Chondrocyte (in vitro differentiated cells): ENCODE data around the gene SPA17. TPM values are rescaled to one million over a fixed set of nuclear protein-coding genes. Genes with fewer than 3 reads are reported as not detected.

ENCODE experiments used
- DNase-seq: peaks from one replicate; pipeline ENCODE4 v3.0.0; 2021; ENCODE audit warnings: mixed read lengths, low spot score
- H3K27ac Mint-ChIP-seq: one replicate; pipeline ENCODE4 v1.8.0; 2021; ENCODE audit warnings: mild to moderate bottlenecking, moderate library complexity, mixed read lengths; ENCODE audit not compliant: unreplicated experiment
- H3K27me3 Mint-ChIP-seq: 2 replicates; pipeline ENCODE4 v1.8.0; 2021; ENCODE audit warnings: low read depth, mixed read lengths
- H3K36me3 Mint-ChIP-seq: 2 replicates; pipeline ENCODE4 v1.8.0; 2021; ENCODE audit warnings: low read depth, mixed read lengths
- H3K4me1 Mint-ChIP-seq: 2 replicates; pipeline ENCODE4 v1.8.0; 2021; ENCODE audit warnings: low read depth, mild to moderate bottlenecking, mixed read lengths
- H3K4me3 Mint-ChIP-seq: one replicate; pipeline ENCODE4 v1.8.0; 2021; ENCODE audit warnings: mild to moderate bottlenecking, moderate library complexity, mixed read lengths; ENCODE audit not compliant: unreplicated experiment
- H3K9me3 Mint-ChIP-seq: 2 replicates; pipeline ENCODE4 v1.8.0; 2021; ENCODE audit warnings: low read depth, mixed read lengths
- CTCF ChIP-seq: fragments of 200-600 bp; sonication (generic); IDR thresholded peaks from 2 replicates; pipeline ENCODE4 v1.5.0; 2021; ENCODE audit warnings: antibody characterized with exemption, mild to moderate bottlenecking, moderate library complexity
- total RNA-seq: library from RNA; stranded (reverse); gene quantifications from 3 replicates; pipeline ENCODE4 v1.2.1, GENCODE V29; 2021

The SPA17 gene
- total RNA-seq, 1 donor from 2014 or later = 1.7 TPM

- H3K27me3 Mint-ChIP-seq = peaks cover 28% of the 10 kb centered on the region
- no peak for DNase-seq
- TF ChIP-seq CTCF = no peak
- peaks cover 18% of the 10 kb centered on the region for H3K4me1 Mint-ChIP-seq
- H3K4me3 Mint-ChIP-seq = no peak overlapping the region
- H3K27ac Mint-ChIP-seq = peak overlapping the region; percentile 32
- no peaks in the 10 kb centered on the region for H3K36me3 Mint-ChIP-seq
- H3K9me3 Mint-ChIP-seq = no peaks in the 10 kb centered on the region
Observed at GRCh38 chr11:124737638-124738305, 64.1 kb downstream of the SPA17 start.

GRCh38 chr11:124738713-124739478, 65.2 kb downstream of the SPA17 start:
- no peak for TF ChIP-seq CTCF
- Mint-ChIP-seq H3K36me3 (peaks cover 1% of the 10 kb centered on the region), H3K27ac (no peak overlapping the region), H3K27me3 (peaks cover 35% of the 10 kb centered on the region), H3K4me1 (peaks cover 18% of the 10 kb centered on the region), H3K4me3 (peak overlapping the region; percentile 68), H3K9me3 (no peaks in the 10 kb centered on the region)
- no peak for DNase-seq

- peaks cover 40% of the 10 kb centered on the region for H3K27me3 Mint-ChIP-seq
- no peak for DNase-seq
- peak within 1 kb of the TSS; percentile 68 for H3K4me3 Mint-ChIP-seq
- H3K9me3 Mint-ChIP-seq = no peaks in the 10 kb centered on the region
- no peak for TF ChIP-seq CTCF
- H3K27ac Mint-ChIP-seq = peak within 1 kb of the TSS; percentile 25
- H3K36me3 Mint-ChIP-seq = peaks cover 1% of the 10 kb centered on the region
- H3K4me1 Mint-ChIP-seq = peaks cover 18% of the 10 kb centered on the region
Observed at GRCh38 chr11:124739479-124740276, 66.0 kb downstream of the SPA17 start, which contains the start of gene NRGN. NRGN (plus strand) TSS chr11:124739942; CDS start chr11:124740085, 143 bp downstream.

GRCh38 chr11:124740277-124740882, 66.7 kb downstream of the SPA17 start:
- DNase-seq = no peak
- Mint-ChIP-seq H3K9me3 (no peaks in the 10 kb centered on the region), H3K4me1 (peaks cover 18% of the 10 kb centered on the region), H3K4me3 (peak overlapping the region; percentile 68), H3K36me3 (peaks cover 1% of the 10 kb centered on the region), H3K27ac (peak overlapping the region; percentile 25), H3K27me3 (peaks cover 43% of the 10 kb centered on the region)
- TF ChIP-seq CTCF = peak; percentile 71
